ENCODE data around the gene IGF2BP3. TPM values are rescaled to one million over a fixed set of nuclear protein-coding genes. Genes with fewer than 3 reads are reported as not detected.

IGF2BP3 gene
- total RNA-seq, 2 experiments from 2014 or later: 0.50 to 1.2 TPM

DNA sequence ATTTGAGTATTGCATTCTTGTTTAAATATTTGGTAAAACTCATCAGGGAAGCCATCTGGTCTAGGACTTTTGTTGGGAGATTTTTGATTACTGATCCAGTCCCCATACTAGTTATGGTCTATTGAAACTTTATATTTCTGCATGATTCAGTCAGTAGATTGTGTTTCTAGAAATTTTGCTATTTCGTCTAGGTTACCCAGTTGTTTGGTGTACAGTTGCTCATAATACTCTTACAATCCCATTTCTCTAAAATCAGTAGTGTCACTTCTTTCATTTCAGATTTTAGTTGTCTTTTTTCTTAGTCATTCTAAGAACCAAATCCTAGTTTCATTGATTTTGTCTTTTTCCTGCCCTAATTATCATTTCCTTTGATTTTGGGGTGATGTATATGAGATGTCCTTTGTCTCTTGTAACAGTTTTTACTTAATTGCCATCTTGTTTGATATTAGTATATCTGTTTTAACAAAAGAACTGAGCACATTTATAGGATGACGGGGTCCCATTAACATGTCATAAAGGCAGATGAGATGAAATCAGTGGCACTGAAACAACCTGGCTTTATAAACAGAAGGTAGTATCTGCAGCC lies 163.3 kb downstream of the IGF2BP3 start:
- Mint-ChIP-seq H3K27me3 (no peaks in the 10 kb centered on the region), H3K27ac (no peak overlapping the region), H3K4me1 (peaks cover 39% of the 10 kb centered on the region), H3K9me3 (no peaks in the 10 kb centered on the region), H3K4me3 (no peak overlapping the region), H3K36me3 (ENCODE audit: low read depth) (peaks cover 74% of the 10 kb centered on the region)
- ChIA-PET CTCF (no interaction called here), POLR2A (no interaction called here)
- DNase-seq: no peak

- no peaks in the 10 kb centered on the region for H3K27me3 Mint-ChIP-seq
- peaks cover 46% of the 10 kb centered on the region for H3K36me3 Mint-ChIP-seq (ENCODE audit: low read depth)
- H3K9me3 Mint-ChIP-seq: peaks cover 3% of the 10 kb centered on the region
- ChIA-PET CTCF (interaction anchor here (0.6 to 1.1 kb wide), 5 partner anchors 51 to 1581 kb away, joined by 3 to 4 read pairs (median 3); no protein-coding TSS in a partner anchor), POLR2A (no interaction called here)
- peak overlapping the region; percentile 95 for H3K27ac Mint-ChIP-seq
- no peak for DNase-seq
- peak overlapping the region; percentile 98 for H3K4me3 Mint-ChIP-seq
- H3K4me1 Mint-ChIP-seq: peaks cover 49% of the 10 kb centered on the region
Measured at GRCh38 chr7:23299770-23300300, 170.5 kb downstream of the IGF2BP3 start.

GRCh38 chr7:23298885-23299769 lies 171.2 kb downstream of the IGF2BP3 start, which contains the start of gene MALSU1:
MALSU1 (plus strand) TSS chr7:23299339; CDS start chr7:23299353, 14 bp downstream.
- ChIA-PET CTCF (interaction anchor here (0.8 to 1.1 kb wide), 6 partner anchors 16 to 248 kb away, joined by 3 read pairs; no protein-coding TSS in a partner anchor), POLR2A (no interaction called here)
- peaks cover 39% of the 10 kb centered on the region for H3K36me3 Mint-ChIP-seq (ENCODE audit: low read depth)
- peaks cover 3% of the 10 kb centered on the region for H3K9me3 Mint-ChIP-seq
- H3K27ac Mint-ChIP-seq: peak within 1 kb of the TSS; percentile 95
- H3K4me3 Mint-ChIP-seq: peak within 1 kb of the TSS; percentile 98
- peaks cover 42% of the 10 kb centered on the region for H3K4me1 Mint-ChIP-seq
- peak; percentile 95 for DNase-seq
- no peaks in the 10 kb centered on the region for H3K27me3 Mint-ChIP-seq

DNA sequence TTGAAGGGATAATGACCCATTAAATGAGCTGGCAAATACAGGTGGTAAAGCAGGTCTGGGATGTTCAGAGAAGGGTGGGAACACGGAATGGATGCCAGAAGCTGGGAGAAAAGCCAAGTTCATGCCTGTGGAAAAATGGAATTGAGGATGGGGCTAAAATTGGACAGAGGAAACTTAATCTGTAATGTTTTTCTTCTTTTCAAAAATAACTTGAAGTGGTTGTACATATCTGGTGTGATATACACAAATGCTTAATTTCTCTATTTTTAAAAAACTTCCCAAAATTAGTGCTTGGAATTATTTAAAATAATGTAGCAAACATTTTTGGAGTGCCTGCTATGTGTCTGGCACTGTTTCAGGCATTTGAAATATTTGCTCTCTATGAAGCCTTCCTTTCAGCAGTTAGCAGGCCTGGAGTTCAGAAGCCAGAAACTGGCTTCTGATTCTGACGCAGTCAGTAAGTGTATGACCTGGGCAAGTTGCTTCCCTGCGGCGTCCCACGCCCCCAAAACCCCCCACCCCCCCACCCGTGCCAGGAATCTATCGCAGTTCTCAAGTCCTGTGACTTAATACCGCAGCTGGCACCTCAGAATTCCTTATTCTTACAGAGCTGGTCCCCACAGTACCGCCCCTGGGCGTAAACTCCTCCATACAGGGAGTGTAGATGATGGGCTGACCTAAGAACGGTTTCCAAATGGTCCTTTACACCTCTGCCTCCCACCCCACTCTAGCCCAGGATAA lies 172.0 kb downstream of the IGF2BP3 start:
- Mint-ChIP-seq H3K4me1 (peaks cover 40% of the 10 kb centered on the region), H3K27ac (peak overlapping the region; percentile 95), H3K27me3 (no peaks in the 10 kb centered on the region), H3K9me3 (peaks cover 3% of the 10 kb centered on the region), H3K36me3 (ENCODE audit: low read depth) (peaks cover 36% of the 10 kb centered on the region), H3K4me3 (peak overlapping the region; percentile 98)
- CTCF ChIA-PET: interaction anchor here (0.8 to 1.5 kb wide), 4 partner anchors 12 to 25 kb away, joined by 3 to 4 read pairs (median 3); no protein-coding TSS in a partner anchor
- DNase-seq: peak; percentile 8
- POLR2A ChIA-PET: no interaction called here

GRCh38 chr7:23295401-23295697 lies 174.9 kb downstream of the IGF2BP3 start:
- no peak for DNase-seq
- Mint-ChIP-seq H3K4me1 (peaks cover 20% of the 10 kb centered on the region), H3K36me3 (ENCODE audit: low read depth) (peaks cover 14% of the 10 kb centered on the region), H3K27ac (no peak overlapping the region), H3K27me3 (no peaks in the 10 kb centered on the region), H3K4me3 (no peak overlapping the region), H3K9me3 (peaks cover 3% of the 10 kb centered on the region)
- CTCF ChIA-PET: interaction anchor here (1.0 to 1.4 kb wide), 4 partner anchors 17 to 244 kb away, joined by 3 to 7 read pairs (median 4); no protein-coding TSS in a partner anchor
- POLR2A ChIA-PET: no interaction called here

DNA sequence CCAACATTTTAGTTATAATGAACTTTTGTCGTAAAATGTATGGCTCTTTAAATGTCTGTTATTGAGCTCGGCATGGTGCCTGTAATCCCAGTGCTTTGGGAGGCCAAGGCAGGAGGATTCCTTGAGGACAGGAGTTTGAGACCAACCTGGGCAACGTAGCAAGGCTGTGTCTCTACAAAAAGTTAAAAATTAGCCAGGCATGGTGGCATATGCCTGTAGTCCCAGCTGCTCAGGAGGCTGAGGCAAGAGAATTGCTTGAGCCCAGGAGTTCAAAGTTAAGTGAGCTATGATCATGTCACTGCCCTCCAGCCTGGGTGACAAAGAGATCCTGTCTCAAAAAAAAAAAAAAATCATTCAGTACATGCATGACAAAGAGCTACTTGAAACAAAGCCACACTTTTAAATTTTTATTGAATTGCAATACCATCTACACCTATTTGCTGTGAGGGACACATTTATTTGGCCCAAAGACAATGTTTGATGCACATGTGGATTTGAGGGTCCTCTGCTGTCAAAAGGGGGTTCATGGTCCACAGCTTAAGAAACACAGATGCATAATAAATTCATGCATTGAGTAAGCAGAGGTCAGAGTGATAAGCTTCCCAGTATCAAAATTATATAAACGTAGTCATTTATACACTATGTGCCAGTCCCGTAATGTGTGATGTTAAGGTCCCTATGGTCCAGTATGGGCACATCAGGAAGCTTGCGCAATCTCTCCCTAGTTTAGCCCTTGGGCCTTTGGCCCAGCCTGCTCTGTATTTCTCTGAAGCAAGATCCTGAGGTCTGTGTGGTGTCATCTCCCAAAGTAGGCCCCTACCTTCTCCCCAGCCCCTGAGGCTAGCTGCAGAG lies 175.5 kb downstream of the IGF2BP3 start:
- no peak overlapping the region for H3K4me3 Mint-ChIP-seq
- no peak for DNase-seq
- ChIA-PET CTCF (interaction anchor here (0.7 to 1.4 kb wide), 6 partner anchors 10 to 245 kb away, joined by 3 to 7 read pairs (median 4); no protein-coding TSS in a partner anchor), POLR2A (no interaction called here)
- peaks cover 11% of the 10 kb centered on the region for H3K36me3 Mint-ChIP-seq (ENCODE audit: low read depth)
- no peak overlapping the region for H3K27ac Mint-ChIP-seq
- no peaks in the 10 kb centered on the region for H3K27me3 Mint-ChIP-seq
- peaks cover 19% of the 10 kb centered on the region for H3K4me1 Mint-ChIP-seq
- H3K9me3 Mint-ChIP-seq: peaks cover 3% of the 10 kb centered on the region

GRCh38 chr7:23293500-23294073 lies 176.7 kb downstream of the IGF2BP3 start:
- CTCF ChIA-PET: interaction anchor here (0.7 to 1.9 kb wide), 3 partner anchors 9 to 21 kb away, joined by 3 to 7 read pairs (median 4); no protein-coding TSS in a partner anchor
- peaks cover 3% of the 10 kb centered on the region for H3K36me3 Mint-ChIP-seq (ENCODE audit: low read depth)
- no peaks in the 10 kb centered on the region for H3K27me3 Mint-ChIP-seq
- no peak for DNase-seq
- H3K4me1 Mint-ChIP-seq: peaks cover 16% of the 10 kb centered on the region
- POLR2A ChIA-PET: no interaction called here
- H3K4me3 Mint-ChIP-seq: no peak overlapping the region
- no peaks in the 10 kb centered on the region for H3K9me3 Mint-ChIP-seq
- no peak overlapping the region for H3K27ac Mint-ChIP-seq

GRCh38 chr7:23292623-23293022 lies 177.7 kb downstream of the IGF2BP3 start:
- CTCF ChIA-PET: interaction anchor here (1.2 to 1.9 kb wide), 2 partner anchors 9 to 20 kb away, joined by 3 to 7 read pairs; no protein-coding TSS in a partner anchor
- H3K27ac Mint-ChIP-seq: no peak overlapping the region
- POLR2A ChIA-PET: no interaction called here
- no peak overlapping the region for H3K4me3 Mint-ChIP-seq
- no peaks in the 10 kb centered on the region for H3K9me3 Mint-ChIP-seq
- H3K4me1 Mint-ChIP-seq: peaks cover 18% of the 10 kb centered on the region
- no peaks in the 10 kb centered on the region for H3K36me3 Mint-ChIP-seq (ENCODE audit: low read depth)
- H3K27me3 Mint-ChIP-seq: no peaks in the 10 kb centered on the region
- DNase-seq: no peak

- H3K27ac Mint-ChIP-seq: no peak overlapping the region
- ChIA-PET CTCF (interaction anchor here (0.7 to 1.9 kb wide), 4 partner anchors 9 to 19 kb away, joined by 3 to 7 read pairs (median 3); no protein-coding TSS in a partner anchor), POLR2A (no interaction called here)
- no peaks in the 10 kb centered on the region for H3K27me3 Mint-ChIP-seq
- H3K4me1 Mint-ChIP-seq: peaks cover 21% of the 10 kb centered on the region
- no peak for DNase-seq
- H3K4me3 Mint-ChIP-seq: no peak overlapping the region
- no peaks in the 10 kb centered on the region for H3K9me3 Mint-ChIP-seq
- H3K36me3 Mint-ChIP-seq (ENCODE audit: low read depth): no peaks in the 10 kb centered on the region
Measured at GRCh38 chr7:23291957-23292560, 178.2 kb downstream of the IGF2BP3 start.

- CTCF ChIA-PET: interaction anchor here (1.1 to 2.0 kb wide), 2 partner anchors 12 to 14 kb away, joined by 3 to 4 read pairs; no protein-coding TSS in a partner anchor
- H3K4me3 Mint-ChIP-seq: no peak overlapping the region
- no peaks in the 10 kb centered on the region for H3K27me3 Mint-ChIP-seq
- no peak overlapping the region for H3K27ac Mint-ChIP-seq
- POLR2A ChIA-PET: no interaction called here
- no peaks in the 10 kb centered on the region for H3K9me3 Mint-ChIP-seq
- DNase-seq: no peak
- H3K36me3 Mint-ChIP-seq (ENCODE audit: low read depth): no peaks in the 10 kb centered on the region
- peaks cover 21% of the 10 kb centered on the region for H3K4me1 Mint-ChIP-seq
Measured at GRCh38 chr7:23290993-23291392, 179.3 kb downstream of the IGF2BP3 start.

DNA sequence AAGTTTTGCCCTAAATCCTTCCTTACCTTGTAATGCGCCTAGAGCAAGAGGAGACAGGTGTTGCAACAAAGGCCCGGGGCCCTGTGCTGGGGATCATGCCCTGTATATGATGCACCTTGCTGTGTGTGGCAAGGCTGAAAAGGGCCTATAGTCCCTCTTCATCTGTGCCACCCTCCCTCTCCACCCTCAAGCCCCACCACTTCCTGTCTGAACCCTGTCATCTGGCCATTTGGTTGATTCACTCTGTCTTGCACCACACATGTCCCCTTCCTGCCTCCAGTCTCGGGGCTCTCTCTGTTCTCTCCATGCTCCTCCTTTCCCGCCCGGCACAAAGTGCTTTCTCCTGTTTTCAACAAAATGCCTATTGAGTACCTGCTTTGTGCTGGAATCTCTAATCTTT lies 182.7 kb downstream of the IGF2BP3 start:
- Mint-ChIP-seq H3K27ac (no peak overlapping the region), H3K36me3 (ENCODE audit: low read depth) (no peaks in the 10 kb centered on the region), H3K4me3 (no peak overlapping the region), H3K4me1 (peaks cover 21% of the 10 kb centered on the region), H3K27me3 (no peaks in the 10 kb centered on the region), H3K9me3 (no peaks in the 10 kb centered on the region)
- ChIA-PET POLR2A (no interaction called here), CTCF (no interaction called here)
- DNase-seq: peak; percentile 23

All from activated CD4-positive, alpha-beta T cell treated with anti-CD3 and anti-CD28 coated beads, Interleukin-2, amount 10 ng/mL, durations not matched to agents 7 days and 5 days (primary cell).